H1 (cell line): ENCODE data around the gene GRAMD1B.

Experiments used
- E2F6 ChIP-seq: IDR thresholded peaks from 2 replicates; pipeline ENCODE4 v1.6.1; 2012; ENCODE audit warnings: inconsistent platforms
- POLR2A ChIP-seq, 2 experiments: IDR thresholded peaks; 1 replicate in 1 of 2; 2 replicates in 1 of 2; pipeline ENCODE4 v1.6.1; 2011; ENCODE audit warnings: low read depth in 2 of 2, low read length in 2 of 2, mild to moderate bottlenecking in 2 of 2; ENCODE audit errors: control extremely low read depth in 1 of 2
- POLR2AphosphoS5 ChIP-seq: IDR thresholded peaks from 2 replicates; pipeline ENCODE4 v1.6.1; 2011; ENCODE audit warnings: low read depth, low read length
- TF ChIP-seq, protein P1 (sequence below), 3 experiments: IDR thresholded peaks; 1 replicate in 2 of 3; 2 replicates in 1 of 3; pipeline versions ENCODE4 v1.5.1 to v1.6.1; 2011; ENCODE audit warnings: low read length in 3 of 3, mild to moderate bottlenecking in 3 of 3, inconsistent platforms in 2 of 3, low read depth in 1 of 3, moderate library complexity in 1 of 3; ENCODE audit not compliant: insufficient read depth in 1 of 3; ENCODE audit errors: control extremely low read depth in 1 of 3
- TF ChIP-seq, protein P2 (sequence below): IDR thresholded peaks from 2 replicates; pipeline ENCODE4 v1.6.1; 2012; ENCODE audit warnings: inconsistent platforms

GRCh38 chr11:123526918-123527317 is 96.8 kb downstream of the GRAMD1B start:
- TF ChIP-seq, protein P1, sequence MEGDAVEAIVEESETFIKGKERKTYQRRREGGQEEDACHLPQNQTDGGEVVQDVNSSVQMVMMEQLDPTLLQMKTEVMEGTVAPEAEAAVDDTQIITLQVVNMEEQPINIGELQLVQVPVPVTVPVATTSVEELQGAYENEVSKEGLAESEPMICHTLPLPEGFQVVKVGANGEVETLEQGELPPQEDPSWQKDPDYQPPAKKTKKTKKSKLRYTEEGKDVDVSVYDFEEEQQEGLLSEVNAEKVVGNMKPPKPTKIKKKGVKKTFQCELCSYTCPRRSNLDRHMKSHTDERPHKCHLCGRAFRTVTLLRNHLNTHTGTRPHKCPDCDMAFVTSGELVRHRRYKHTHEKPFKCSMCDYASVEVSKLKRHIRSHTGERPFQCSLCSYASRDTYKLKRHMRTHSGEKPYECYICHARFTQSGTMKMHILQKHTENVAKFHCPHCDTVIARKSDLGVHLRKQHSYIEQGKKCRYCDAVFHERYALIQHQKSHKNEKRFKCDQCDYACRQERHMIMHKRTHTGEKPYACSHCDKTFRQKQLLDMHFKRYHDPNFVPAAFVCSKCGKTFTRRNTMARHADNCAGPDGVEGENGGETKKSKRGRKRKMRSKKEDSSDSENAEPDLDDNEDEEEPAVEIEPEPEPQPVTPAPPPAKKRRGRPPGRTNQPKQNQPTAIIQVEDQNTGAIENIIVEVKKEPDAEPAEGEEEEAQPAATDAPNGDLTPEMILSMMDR (IDR thresholded peaks at IDR 0.05; ENCODE audit: control extremely low read depth in 1 of 3, insufficient read depth in 1 of 3, low read depth in 1 of 3, low read length in 3 of 3), result peak in 1 of 3 experiments; percentile 2; a peak in 1 of 4 replicates
- TF ChIP-seq POLR2A (IDR thresholded peaks at IDR 0.05; ENCODE audit: control extremely low read depth in 1 of 2, low read depth in 2 of 2, low read length in 2 of 2) (no peak), POLR2AphosphoS5 (no peak), E2F6 (no peak)
- TF ChIP-seq, protein P2, sequence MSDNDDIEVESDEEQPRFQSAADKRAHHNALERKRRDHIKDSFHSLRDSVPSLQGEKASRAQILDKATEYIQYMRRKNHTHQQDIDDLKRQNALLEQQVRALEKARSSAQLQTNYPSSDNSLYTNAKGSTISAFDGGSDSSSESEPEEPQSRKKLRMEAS, result no peak
